HT1080 (cell line): ENCODE results near the gene RAB10. TPM values are rescaled to one million over a fixed set of nuclear protein-coding genes. Genes with fewer than 3 reads are reported as not detected.
A peak's percentile ranks its signal among the peaks of the same experiment; 100 is the strongest.
"Not testable (repeated sequence)": the region's sequence is repeated elsewhere in the genome, so short reads cannot be mapped to it uniquely, and the experiment has no call there.

Experiments
- DNase-seq: peaks from one replicate; pipeline ENCODE4 v3.0.0-alpha.2; 2015; ENCODE audit warnings: low read depth
- polyA plus RNA-seq, 2 experiments: library from polyadenylated mRNA; depleted of rRNA; stranded (reverse); fragments of >200 nt; gene quantifications; 2 replicates each; pipeline ENCODE4 v1.2.3, GENCODE V29; 2015
- total RNA-seq: library from RNA; depleted of rRNA; stranded (reverse); fragments of >200 nt; shearing (Covaris generic); gene quantifications from 2 replicates; pipeline ENCODE4 v1.2.3, GENCODE V29; 2014; rRNA removed

RAB10 gene
- total RNA-seq = 100.0 and 126 TPM in 2 replicates
- polyA plus RNA-seq (2015; cell fraction: cytosol; rRNA removed) = 98.3 and 120 TPM in 2 replicates
- 72.2 and 74.1 TPM in 2 replicates for polyA plus RNA-seq (2015; cell fraction: nucleus; rRNA removed)

- peak; percentile 99 for DNase-seq
Observed at GRCh38 chr2:26033818-26034636, at the start of gene RAB10. RAB10 (plus strand) TSS chr2:26034084; CDS start chr2:26034609, 525 bp downstream.

- no peak for DNase-seq
Observed at GRCh38 chr2:25988134-25988533, 45.8 kb upstream of the RAB10 start.

- no peak for DNase-seq
Observed at GRCh38 chr2:25989154-25989553, 44.7 kb upstream of the RAB10 start.

- DNase-seq = no peak
Observed at GRCh38 chr2:25991965-25992364, 41.9 kb upstream of the RAB10 start.

- DNase-seq = no peak
Observed at GRCh38 chr2:25992556-25992955, 41.3 kb upstream of the RAB10 start.

- no peak for DNase-seq
Observed at GRCh38 chr2:25993049-25993448, 40.8 kb upstream of the RAB10 start.

GRCh38 chr2:25994509-25994908 is 39.4 kb upstream of the RAB10 start:
- no peak for DNase-seq

GRCh38 chr2:25996844-25997243 is 37.0 kb upstream of the RAB10 start:
- DNase-seq = no peak

- not testable (repeated sequence) for DNase-seq
Observed at GRCh38 chr2:25998816-25999383, 35.0 kb upstream of the RAB10 start.

- DNase-seq = not testable (repeated sequence)
Observed at GRCh38 chr2:25999406-25999805, 34.5 kb upstream of the RAB10 start.

- DNase-seq = peak; percentile 38
Observed at GRCh38 chr2:26000561-26001082, 33.3 kb upstream of the RAB10 start.

GRCh38 chr2:26001743-26002351 is 32.0 kb upstream of the RAB10 start:
- peak; percentile 37 for DNase-seq

- no peak for DNase-seq
Observed at GRCh38 chr2:26002632-26003310, 31.1 kb upstream of the RAB10 start.

- no peak for DNase-seq
Observed at GRCh38 chr2:26008095-26008494, 25.8 kb upstream of the RAB10 start.

GRCh38 chr2:26008851-26009566 is 24.9 kb upstream of the RAB10 start:
- DNase-seq = peak; percentile 94

GRCh38 chr2:26009567-26009963 is 24.3 kb upstream of the RAB10 start:
- no peak for DNase-seq

GRCh38 chr2:26010943-26011342 is 22.9 kb upstream of the RAB10 start:
- DNase-seq = no peak

GRCh38 chr2:26011609-26011989 is 22.3 kb upstream of the RAB10 start:
- no peak for DNase-seq

- peak; percentile 73 for DNase-seq
Observed at GRCh38 chr2:26011990-26012856, 21.7 kb upstream of the RAB10 start.

- no peak for DNase-seq
Observed at GRCh38 chr2:26013668-26014067, 20.2 kb upstream of the RAB10 start.
